ENCODE measurements around the gene GAGE10. TPM values are rescaled to one million over a fixed set of nuclear protein-coding genes. Genes with fewer than 3 reads are reported as not detected.
A peak's percentile ranks its signal among the peaks of the same experiment; 100 is the strongest.

Gene GAGE10
- total and polyA plus RNA-seq, 2 of the 4 experiments (the other 2 are of a cell fraction) = not detected

GRCh38 chrX:49269767-49270248, 33.6 kb upstream of the GAGE10 start, which contains the start of gene PPP1R3F:
Gene PPP1R3F, plus strand, starts transcription at chrX:49269793. Its CDS starts 77 bp downstream, at chrX:49269870.
- Histone ChIP-seq H3K27me3 (ENCODE audit: control insufficient read depth, insufficient read depth, low read length) (no peaks in the 10 kb centered on the region), H4K8ac (ENCODE audit: low read depth in 2 of 2, low read length in 2 of 2) (peak within 1 kb of the TSS; percentile 82 to 100), H3K56ac (ENCODE audit: extremely low read depth, insufficient read depth, low read length) (peak within 1 kb of the TSS; percentile 95), H2BK15ac (ENCODE audit: low read depth, low read length) (peak within 1 kb of the TSS; percentile 81; the same call in 1 of the 3 replicates), H3K4me2 (ENCODE audit: low read depth, low read length) (peak within 1 kb of the TSS; percentile 78), H3K27ac (ENCODE audit: insufficient read depth, low read length) (peak within 1 kb of the TSS; percentile 98), H3K4me3 (ENCODE audit: insufficient read depth, low read depth, low read length) (peak within 1 kb of the TSS; percentile 92), H3K9me1 (ENCODE audit: insufficient read depth, low read length) (peaks cover 4% of the 10 kb centered on the region; the same call in 1 of the 2 replicates), H4K5ac (ENCODE audit: low read depth, low read length) (peak within 1 kb of the TSS; percentile 96), H2BK120ac (ENCODE audit: low read depth, low read length) (peak within 1 kb of the TSS; percentile 99), H3K4ac (ENCODE audit: low read depth, low read length) (peak within 1 kb of the TSS; percentile 100), H4K91ac (ENCODE audit: insufficient read depth, low read depth, low read length) (peak within 1 kb of the TSS; percentile 94), H3K79me1 (ENCODE audit: low read depth in 1 of 2, low read length in 2 of 2) (peaks cover 30 to 34% of the 10 kb centered on the region in 2 experiments), H2AFZ (replicated peaks; ENCODE audit: low read length, poor library complexity) (peak within 1 kb of the TSS; percentile 84), H2AK5ac (ENCODE audit: low read depth, low read length) (peak within 1 kb of the TSS; percentile 57; the same call in 1 of the 2 replicates), H3K18ac (ENCODE audit: low read depth, low read length) (peak within 1 kb of the TSS; percentile 95), H4K20me1 (ENCODE audit: insufficient read depth, low read length) (no peaks in the 10 kb centered on the region; the same call in 1 of the 2 replicates), H3K9me3 (ENCODE audit: control insufficient read depth, insufficient read depth, low read length) (no peaks in the 10 kb centered on the region), H3K14ac (replicated peaks; ENCODE audit: low read depth, low read length) (peak within 1 kb of the TSS; percentile 98), H3K36me3 (ENCODE audit: control insufficient read depth, insufficient read depth, low read length) (peaks cover 2% of the 10 kb centered on the region; the same call in 1 of the 2 replicates), H2AK9ac (replicated peaks; ENCODE audit: low read depth, low read length, poor library complexity) (peak within 1 kb of the TSS; percentile 91), H3K9ac (ENCODE audit: low read depth, low read length) (peak within 1 kb of the TSS; percentile 86), H3K23ac (ENCODE audit: low read depth, low read length) (peak within 1 kb of the TSS; percentile 95), H2BK5ac (ENCODE audit: low read depth, low read length, poor library complexity, severe bottlenecking) (peak within 1 kb of the TSS; percentile 96), H2BK20ac (ENCODE audit: low read depth, low read length) (peak within 1 kb of the TSS; percentile 77; the same call in 1 of the 2 replicates), H3K4me1 (ENCODE audit: control insufficient read depth, insufficient read depth, low read length) (0 out of 2 replicates have a peak, but pooled peaks cover 2% of the 10 kb centered on the region)
- peak; percentile 71 for TF ChIP-seq POLR2A (IDR thresholded peaks at IDR 0.05; ENCODE audit: low read depth, low read length)
- no peak for TF ChIP-seq CHD1 (IDR thresholded peaks at IDR 0.05; ENCODE audit: low read depth, low read length)
- no peak for TF ChIP-seq FOS (IDR thresholded peaks at IDR 0.05; ENCODE audit: low read depth, low read length)
- no peak for TF ChIP-seq MAFK (IDR thresholded peaks at IDR 0.05; ENCODE audit: low read depth, low read length)
- TF ChIP-seq MAZ (IDR thresholded peaks at IDR 0.05; ENCODE audit: borderline replicate concordance, low read depth, low read length) = no peak
- no peak for TF ChIP-seq USF2 (IDR thresholded peaks at IDR 0.05; ENCODE audit: low read depth, low read length)
- in situ Hi-C loops (cut with MboI; ENCODE audit: low sequenced_read_pairs) = no loop called here
- ATAC-seq (ENCODE audit: low read depth) = peak; percentile 40
- intact Hi-C loops (cut with micrococcal nuclease) = loop anchor here (2.0 kb wide), 1 partner anchor 77 kb away; no protein-coding TSS in a partner anchor
- CTCF ChIA-PET = no interaction called here
- BruUV-seq (replicated peaks) = no TSS peak
- dilution Hi-C loops (cut with HindIII; ENCODE audit: low sequenced_read_pairs, unreplicated experiment) = no loop called here
- POLR2A ChIA-PET (ENCODE audit: unreplicated experiment) = no interaction called here
- WGBS, 2 experiments (ENCODE audit: extremely low coverage in 2 of 2, insufficient read length in 1 of 2) = 25% methylated on average over 32 of the region's 70 CpGs; no CpG with 5 or more reads in 1 of the 2 experiments
- DNase-seq = no peak

All from IMR-90 (cell line).